HCT116 (cell line): ENCODE data around the gene TADA2B. TPM values are rescaled to one million over a fixed set of nuclear protein-coding genes. Genes with fewer than 3 reads are reported as not detected.

ENCODE experiments used
- ATAC-seq: fragments of 200-7000 bp; cut with Tn5 transposase; 2 replicates; pipeline ENCODE4 v1.9.1; 2020; ENCODE audit warnings: mild to moderate bottlenecking, moderate library complexity
- BruUV-seq: library from RNA; stranded (reverse); fragments of 400-500 nt; replicated peaks from 2 replicates; lab custom pipeline; 2021; lab: Mats Ljungman, UMichigan
- CTCF ChIA-PET: fragments of 300-600 bp; sonication (Branson Sonifier 250); formaldehyde crosslinking; loops from one replicate; lab custom pipeline; 2021; ENCODE audit warnings: antibody characterized with exemption; lab: Charles Lee
- POLR2A ChIA-PET: fragments of 300-600, 350-600 bp; sonication (Branson Sonifier 250); formaldehyde crosslinking; loops from one replicate; lab custom pipeline; 2021; ENCODE audit warnings: antibody characterized with exemption; lab: Charles Lee
- RAD21 ChIA-PET, 2 experiments: fragments of 300-600 bp; sonication (Branson Sonifier 250); formaldehyde crosslinking; loops; one replicate each; lab custom pipeline; 2023; ENCODE audit warnings: low total read pairs in 2 of 2; ENCODE audit not compliant: uncharacterized antibody in 2 of 2, unreplicated experiment in 2 of 2, low non-redundant PET in 1 of 2; lab: Charles Lee
- DNase-seq: peaks from one replicate; pipeline ENCODE4 v3.0.0-alpha.2; 2010; ENCODE audit warnings: low read depth, low spot score
- H2AFZ ChIP-seq: fragments of 200-600 bp; shearing (Covaris generic), sonication (generic); 2 replicates; pipeline ENCODE4 v1.6.1; 2017; ENCODE audit warnings: low read depth, mixed run types, mixed read lengths, antibody characterized with exemption, low read length; ENCODE audit not compliant: poor library complexity, severe bottlenecking
- H3K27ac ChIP-seq: 2 replicates; pipeline ENCODE4 v1.5.1; 2012; ENCODE audit warnings: low read depth, low read length
- H3K27me3 ChIP-seq: fragments of 200-600 bp; sonication (generic); 2 replicates; pipeline ENCODE4 v1.6.1; 2016; ENCODE audit warnings: mixed run types, low read length, mixed read lengths; ENCODE audit not compliant: insufficient read depth
- H3K36me3 ChIP-seq, 2 experiments: fragments of 200-500 bp in 1 of 2; fragments of 200-600 bp in 1 of 2; sonication (Bioruptor generic) in 1 of 2; sonication (generic) in 1 of 2; 2 replicates each; pipeline versions ENCODE4 v1.5.1 to v1.6.1; 2014 to 2016; ENCODE audit warnings: low read length in 2 of 2, inconsistent platforms in 1 of 2, mixed read lengths in 1 of 2, mixed run types in 1 of 2; ENCODE audit not compliant: insufficient read depth in 2 of 2, control insufficient read depth in 1 of 2
- H3K4me1 ChIP-seq, 2 experiments: fragments of 200-600 bp in 1 of 2; sonication (generic) in 1 of 2; 2 replicates each; pipeline versions ENCODE4 v1.5.1 to v1.6.1; 2012 to 2017; ENCODE audit warnings: low read length in 2 of 2, inconsistent platforms in 1 of 2, mild to moderate bottlenecking in 1 of 2, mixed read lengths in 1 of 2, mixed run types in 1 of 2, moderate library complexity in 1 of 2; ENCODE audit not compliant: insufficient read depth in 2 of 2, control insufficient read depth in 1 of 2
- H3K4me2 ChIP-seq: fragments of 200-600 bp; sonication (generic); 2 replicates; pipeline ENCODE4 v1.6.1; 2017; ENCODE audit warnings: mixed run types, low read length, mixed read lengths
- H3K4me3 ChIP-seq, 2 experiments: fragments of 200-600 bp in 1 of 2; sonication (generic) in 1 of 2; replicated peaks in 1 of 2; 2 replicates each; pipeline ENCODE4 v1.5.1; 2011 to 2016; ENCODE audit warnings: low read length in 2 of 2, control low read depth in 1 of 2, low read depth in 1 of 2, mild to moderate bottlenecking in 1 of 2, mixed read lengths in 1 of 2, mixed run types in 1 of 2
- H3K79me2 ChIP-seq: fragments of 200-600 bp; sonication (generic); 2 replicates; pipeline ENCODE4 v1.6.1; 2017; ENCODE audit warnings: mild to moderate bottlenecking, mixed run types, low read length, moderate library complexity, mixed read lengths; ENCODE audit not compliant: insufficient read depth
- H3K9ac ChIP-seq: fragments of 200-600 bp; sonication (generic); 2 replicates; pipeline ENCODE4 v1.6.1; 2016; ENCODE audit warnings: low read length, mixed read lengths
- H3K9me2 ChIP-seq: fragments of 200-600 bp; sonication (generic), shearing (Covaris generic); 2 replicates; pipeline ENCODE4 v1.6.1; 2017; ENCODE audit warnings: mixed run types, mild to moderate bottlenecking, moderate library complexity; ENCODE audit not compliant: insufficient read depth
- H3K9me3 ChIP-seq, 2 experiments: fragments of 200-500 bp in 1 of 2; fragments of 200-600 bp in 1 of 2; sonication (Bioruptor generic) in 1 of 2; sonication (generic) in 1 of 2; 2 replicates each; pipeline ENCODE4 v1.6.1; 2014 to 2017; ENCODE audit warnings: low read length in 2 of 2, mixed read lengths in 2 of 2, inconsistent platforms in 1 of 2, low read depth in 1 of 2, mild to moderate bottlenecking in 1 of 2, mixed run types in 1 of 2, moderate library complexity in 1 of 2; ENCODE audit not compliant: control insufficient read depth in 1 of 2, insufficient read depth in 1 of 2
- H4K20me1 ChIP-seq: fragments of 200-600 bp; sonication (generic), shearing (Covaris generic); 2 replicates; pipeline ENCODE4 v1.6.1; 2017; ENCODE audit warnings: mixed run types, mild to moderate bottlenecking, moderate library complexity; ENCODE audit not compliant: insufficient read depth
- FOSL1 ChIP-seq: IDR thresholded peaks from 2 replicates; pipeline ENCODE4 v1.6.1; 2012; ENCODE audit warnings: low read depth
- POLR2A ChIP-seq: IDR thresholded peaks from 2 replicates; pipeline ENCODE4 v1.7.0; 2011; ENCODE audit warnings: borderline replicate concordance; ENCODE audit not compliant: insufficient read depth, insufficient read length; ENCODE audit errors: extremely low read depth
- SRF ChIP-seq: IDR thresholded peaks from 2 replicates; pipeline ENCODE4 v1.6.1; 2012; ENCODE audit warnings: low read depth
- YY1 ChIP-seq: IDR thresholded peaks from 2 replicates; pipeline ENCODE4 v1.6.1; 2011; ENCODE audit warnings: low read length, low read depth, moderate library complexity, mild to moderate bottlenecking; ENCODE audit not compliant: insufficient replicate concordance; ENCODE audit errors: extremely low read depth
- intact Hi-C: fragments of 100-400 bp; cut with micrococcal nuclease; formaldehyde crosslinking; loops from 2 replicates; pipeline ENCODE4 v1.10.0; 2022
- total RNA-seq: library from RNA; stranded (reverse); gene quantifications from one replicate; pipeline ENCODE4 v1.2.1, GENCODE V29; 2021; ENCODE audit not compliant: unreplicated experiment
- TF ChIP-seq, protein P1 (sequence below): IDR thresholded peaks from 2 replicates; pipeline ENCODE4 v1.6.1; 2011; ENCODE audit warnings: mild to moderate bottlenecking, low read length, moderate library complexity; ENCODE audit not compliant: insufficient replicate concordance; ENCODE audit errors: extremely low read depth

The TADA2B gene
- total RNA-seq, 1 experiment from 2014 or later = 13.4 TPM

- Histone ChIP-seq H3K9ac (no peak overlapping the region), H3K27me3 (no peaks in the 10 kb centered on the region), H3K4me2 (no peak overlapping the region), H3K9me3 (no peaks in the 10 kb centered on the region), H3K27ac (no peak overlapping the region), H3K36me3 (peaks cover 4 to 9% of the 10 kb centered on the region in 2 experiments; a peak in 1 of 4 replicates), H3K79me2 (peaks cover 24% of the 10 kb centered on the region; the same call in 1 of the 2 replicates), H3K4me1 (no peaks in the 10 kb centered on the region), H3K4me3 (no peak overlapping the region), H2AFZ (no peak overlapping the region), H3K9me2 (no peaks in the 10 kb centered on the region), H4K20me1 (no peaks in the 10 kb centered on the region)
- intact Hi-C loops = no loop called here
- no peak for ATAC-seq
- BruUV-seq = no TSS peak
- TF ChIP-seq SRF = no peak
- TF ChIP-seq YY1 = no peak
- TF ChIP-seq POLR2A = no peak
- ChIA-PET RAD21 (no interaction called here), CTCF (interaction anchor here (1.0 kb wide), 1 partner anchor 77 kb away, joined by 3 read pairs; no protein-coding TSS in a partner anchor), POLR2A (no interaction called here)
- no peak for DNase-seq
Observed at GRCh38 chr4:7051905-7052304, 8.7 kb downstream of the TADA2B start.

DNA sequence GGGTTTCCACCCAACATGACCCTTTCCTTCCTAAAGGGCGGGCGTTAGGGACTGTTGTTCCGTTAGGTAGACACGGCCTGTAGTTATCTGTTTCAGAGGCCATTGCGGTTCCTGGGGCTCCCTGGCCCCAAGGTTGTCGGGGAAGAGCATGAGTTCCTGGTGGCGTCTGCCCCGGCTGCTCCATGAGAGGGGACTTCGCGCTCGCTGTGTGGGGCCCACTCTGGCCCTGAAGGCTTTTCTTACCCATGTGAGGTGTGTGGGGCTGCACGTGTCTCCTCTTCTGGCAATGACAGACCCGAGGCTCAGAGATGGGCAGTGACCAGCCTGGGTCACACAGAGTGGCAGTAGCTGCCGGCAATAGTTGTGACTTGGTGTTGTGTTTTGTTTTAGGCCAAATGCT, 9.1 kb downstream of the TADA2B start:
- POLR2A ChIA-PET = no interaction called here
- peaks cover 4 to 9% of the 10 kb centered on the region in 2 experiments; a peak in 1 of 4 replicates for H3K36me3 ChIP-seq
- no peaks in the 10 kb centered on the region for H3K9me3 ChIP-seq
- H4K20me1 ChIP-seq = no peaks in the 10 kb centered on the region
- H3K9me2 ChIP-seq = no peaks in the 10 kb centered on the region
- H3K27ac ChIP-seq = no peak overlapping the region
- DNase-seq (no peak), ATAC-seq (no peak)
- no peak overlapping the region for H3K9ac ChIP-seq
- TF ChIP-seq FOSL1 = no peak
- TF ChIP-seq, protein P1, sequence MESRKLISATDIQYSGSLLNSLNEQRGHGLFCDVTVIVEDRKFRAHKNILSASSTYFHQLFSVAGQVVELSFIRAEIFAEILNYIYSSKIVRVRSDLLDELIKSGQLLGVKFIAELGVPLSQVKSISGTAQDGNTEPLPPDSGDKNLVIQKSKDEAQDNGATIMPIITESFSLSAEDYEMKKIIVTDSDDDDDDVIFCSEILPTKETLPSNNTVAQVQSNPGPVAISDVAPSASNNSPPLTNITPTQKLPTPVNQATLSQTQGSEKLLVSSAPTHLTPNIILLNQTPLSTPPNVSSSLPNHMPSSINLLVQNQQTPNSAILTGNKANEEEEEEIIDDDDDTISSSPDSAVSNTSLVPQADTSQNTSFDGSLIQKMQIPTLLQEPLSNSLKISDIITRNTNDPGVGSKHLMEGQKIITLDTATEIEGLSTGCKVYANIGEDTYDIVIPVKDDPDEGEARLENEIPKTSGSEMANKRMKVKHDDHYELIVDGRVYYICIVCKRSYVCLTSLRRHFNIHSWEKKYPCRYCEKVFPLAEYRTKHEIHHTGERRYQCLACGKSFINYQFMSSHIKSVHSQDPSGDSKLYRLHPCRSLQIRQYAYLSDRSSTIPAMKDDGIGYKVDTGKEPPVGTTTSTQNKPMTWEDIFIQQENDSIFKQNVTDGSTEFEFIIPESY = no peak
- TF ChIP-seq SRF = no peak
- no peak for TF ChIP-seq YY1
- H3K4me3 ChIP-seq = no peak overlapping the region
- no peak overlapping the region for H2AFZ ChIP-seq
- RAD21 ChIA-PET = no interaction called here
- BruUV-seq = no TSS peak
- H3K79me2 ChIP-seq = peaks cover 20% of the 10 kb centered on the region; the same call in 1 of the 2 replicates
- intact Hi-C loops = no loop called here
- no peaks in the 10 kb centered on the region for H3K4me1 ChIP-seq
- CTCF ChIA-PET = interaction anchor here (0.7 kb wide), 1 partner anchor 10 kb away, joined by 3 read pairs; a partner anchor contains a TSS
- H3K4me2 ChIP-seq = no peak overlapping the region
- no peaks in the 10 kb centered on the region for H3K27me3 ChIP-seq
